Stimulated activated CD4-positive, alpha-beta T cell treated with anti-CD3 and anti-CD28 coated beads, Interleukin-1b, Interleukin-23, amount 100 ng/mL, for 48 hours (primary cell): Measurements from ENCODE around the gene ITPR2.
"Not testable (repeated sequence)": the region's sequence is repeated elsewhere in the genome, so short reads cannot be mapped to it uniquely, and the experiment has no call there.

Experiments used
- DNase-seq: peaks from one replicate; pipeline ENCODE4 v3.0.0-alpha.2; 2020

The ITPR2 gene

GRCh38 chr12:26697217-26697616, 135.8 kb downstream of the ITPR2 start:
- no peak for DNase-seq

GRCh38 chr12:26696613-26697092, 136.3 kb downstream of the ITPR2 start:
- DNase-seq, result no peak

GRCh38 chr12:26696048-26696612, 136.9 kb downstream of the ITPR2 start:
- no peak for DNase-seq

DNA sequence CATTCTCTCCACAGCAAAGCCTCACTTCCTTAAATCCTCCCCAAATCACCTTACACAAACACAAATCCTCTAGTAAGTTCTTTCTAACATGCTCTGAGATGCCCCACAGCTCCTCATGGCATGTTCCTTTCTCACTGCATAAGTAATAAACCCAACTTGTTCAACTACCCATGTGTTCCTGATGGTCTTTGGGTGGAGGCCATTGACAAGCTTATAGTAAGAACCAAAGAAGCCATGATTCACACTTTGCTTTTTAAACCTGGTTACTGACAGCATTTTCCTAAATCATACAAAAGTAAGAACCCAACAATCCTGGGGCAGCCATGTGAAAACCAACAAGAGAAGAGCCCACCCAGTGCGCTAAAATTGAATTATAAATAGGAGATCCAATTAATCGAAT, 138.6 kb downstream of the ITPR2 start:
- DNase-seq, result no peak

DNA sequence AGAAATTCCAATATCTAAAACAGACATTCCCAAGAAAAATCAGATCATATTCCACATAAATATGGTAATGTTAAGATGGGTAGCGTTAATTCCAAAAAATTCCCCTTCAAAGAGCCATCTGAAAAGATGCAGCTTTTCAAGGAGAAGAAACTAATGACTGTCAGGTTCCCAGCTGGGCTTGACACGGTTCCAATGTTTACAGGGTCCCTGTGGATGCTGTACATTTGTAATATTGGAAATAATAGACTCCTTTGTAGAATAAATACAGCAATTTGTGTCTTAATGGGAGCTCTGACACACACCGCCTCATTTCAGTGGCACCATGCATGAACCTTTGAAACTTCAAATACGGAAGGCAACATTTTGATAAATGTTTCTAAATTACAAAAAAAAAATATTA, 140.6 kb downstream of the ITPR2 start:
- no peak for DNase-seq

DNA sequence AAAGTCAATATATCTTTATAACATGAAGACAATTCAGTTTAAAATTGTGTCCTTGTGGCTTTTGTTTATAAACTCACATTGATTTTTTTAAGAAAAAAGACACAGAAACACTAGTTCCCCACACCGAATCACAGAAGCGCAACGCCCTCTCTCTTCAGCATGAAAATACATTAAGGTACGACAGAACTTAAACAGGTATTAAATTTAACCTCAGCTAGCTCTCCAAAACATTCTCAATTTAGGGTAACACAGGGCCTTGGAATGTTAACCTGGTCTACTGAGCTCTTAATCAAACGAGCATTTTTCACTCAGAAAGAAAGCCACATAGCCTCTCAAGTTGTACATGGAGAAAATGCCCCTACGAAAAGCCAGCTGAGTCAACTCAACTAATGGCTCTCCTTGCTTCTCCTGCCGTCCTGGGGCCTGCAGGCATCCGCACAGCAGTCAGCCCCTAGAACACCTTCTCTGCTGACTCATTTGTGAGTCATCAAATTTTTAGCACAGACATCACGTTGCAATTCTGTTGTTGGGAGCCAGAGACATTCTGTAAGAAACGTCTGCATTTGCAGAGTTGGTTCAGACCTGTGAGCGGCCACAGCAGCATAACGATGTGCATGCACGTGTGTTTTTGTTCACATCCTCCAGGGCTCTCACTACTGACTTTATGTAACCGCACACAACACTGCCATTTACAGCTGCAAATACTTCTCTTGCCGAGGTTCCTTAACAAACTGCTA, 141.6 kb downstream of the ITPR2 start:
- DNase-seq, result no peak

DNA sequence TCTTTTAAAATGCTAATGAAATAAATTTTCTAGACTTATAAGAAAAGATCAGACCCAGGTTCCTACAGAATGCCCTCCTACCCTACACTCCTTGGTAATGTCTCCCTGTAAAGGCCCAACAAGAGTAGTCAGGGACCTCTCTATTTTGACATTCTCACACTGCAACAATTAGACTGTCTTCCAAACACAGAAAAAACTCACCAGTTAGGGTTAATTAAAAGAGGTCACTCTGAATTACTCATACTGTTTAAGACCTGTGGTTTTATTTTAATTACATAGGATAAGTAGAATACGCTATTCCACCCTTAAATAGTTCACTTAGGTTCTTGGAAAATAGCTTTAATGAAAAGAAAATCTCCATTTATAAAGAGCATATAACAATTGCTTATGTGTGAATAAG, 142.4 kb downstream of the ITPR2 start:
- DNase-seq, result no peak

- no peak for DNase-seq
Measured at GRCh38 chr12:26689281-26689841, 143.6 kb downstream of the ITPR2 start.

- no peak for DNase-seq
Measured at GRCh38 chr12:26688344-26688904, 144.6 kb downstream of the ITPR2 start.

DNA sequence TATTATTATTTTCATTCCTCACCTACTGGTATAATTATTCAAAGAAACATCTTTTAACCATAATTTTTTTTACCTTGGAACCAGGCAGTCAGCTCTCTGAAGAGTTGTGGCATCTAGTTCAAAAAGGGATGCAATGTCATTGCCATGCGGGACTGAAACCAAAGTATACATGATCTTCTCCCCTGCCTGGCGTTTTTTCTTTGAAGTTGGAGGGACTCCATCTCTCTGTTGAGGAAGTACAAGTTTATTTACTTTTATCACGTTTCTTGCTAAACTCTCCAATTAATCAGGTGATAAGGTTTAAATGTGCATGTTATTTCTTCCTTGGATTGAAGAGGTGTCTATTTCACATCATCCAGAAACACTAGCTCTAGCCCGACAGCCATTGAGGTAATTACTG, 146.6 kb downstream of the ITPR2 start:
- no peak for DNase-seq

- no peak for DNase-seq
Measured at GRCh38 chr12:26684101-26684500, 148.9 kb downstream of the ITPR2 start.

GRCh38 chr12:26683443-26683842, 149.6 kb downstream of the ITPR2 start:
- DNase-seq, result no peak

DNA sequence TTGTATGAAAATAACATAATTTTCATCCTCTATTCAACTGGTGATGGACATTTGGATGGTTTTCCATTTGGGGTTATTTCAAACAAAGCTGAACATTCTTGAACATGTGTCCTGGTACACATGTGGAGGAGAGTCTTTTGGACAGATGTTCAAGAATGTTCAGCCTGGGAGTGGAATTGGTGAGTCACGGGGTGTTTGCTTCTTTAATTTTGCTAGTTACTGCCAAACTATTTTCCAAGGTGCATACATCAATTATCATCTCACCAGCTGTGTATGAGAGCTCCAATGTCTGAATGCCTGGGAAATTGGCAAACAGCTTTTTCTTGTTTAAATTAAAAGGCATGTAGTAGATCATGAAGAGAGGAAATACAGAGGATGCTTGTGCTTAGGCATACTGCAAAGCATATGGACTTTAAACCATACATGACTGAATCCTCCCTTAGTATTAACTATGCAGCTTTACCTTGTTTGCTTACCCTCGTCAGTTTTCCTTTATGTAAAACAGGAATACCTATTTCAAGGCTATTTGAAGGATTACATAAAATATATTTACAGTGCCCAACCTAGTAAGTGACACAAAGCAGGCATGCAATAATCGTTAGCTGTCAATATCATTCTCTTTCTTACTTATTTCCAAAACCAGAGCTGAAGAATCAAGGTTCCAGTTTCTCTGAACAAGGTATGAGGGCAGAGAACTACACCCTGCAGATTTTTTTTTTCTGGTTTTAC, 152.1 kb downstream of the ITPR2 start:
- DNase-seq, result no peak

DNA sequence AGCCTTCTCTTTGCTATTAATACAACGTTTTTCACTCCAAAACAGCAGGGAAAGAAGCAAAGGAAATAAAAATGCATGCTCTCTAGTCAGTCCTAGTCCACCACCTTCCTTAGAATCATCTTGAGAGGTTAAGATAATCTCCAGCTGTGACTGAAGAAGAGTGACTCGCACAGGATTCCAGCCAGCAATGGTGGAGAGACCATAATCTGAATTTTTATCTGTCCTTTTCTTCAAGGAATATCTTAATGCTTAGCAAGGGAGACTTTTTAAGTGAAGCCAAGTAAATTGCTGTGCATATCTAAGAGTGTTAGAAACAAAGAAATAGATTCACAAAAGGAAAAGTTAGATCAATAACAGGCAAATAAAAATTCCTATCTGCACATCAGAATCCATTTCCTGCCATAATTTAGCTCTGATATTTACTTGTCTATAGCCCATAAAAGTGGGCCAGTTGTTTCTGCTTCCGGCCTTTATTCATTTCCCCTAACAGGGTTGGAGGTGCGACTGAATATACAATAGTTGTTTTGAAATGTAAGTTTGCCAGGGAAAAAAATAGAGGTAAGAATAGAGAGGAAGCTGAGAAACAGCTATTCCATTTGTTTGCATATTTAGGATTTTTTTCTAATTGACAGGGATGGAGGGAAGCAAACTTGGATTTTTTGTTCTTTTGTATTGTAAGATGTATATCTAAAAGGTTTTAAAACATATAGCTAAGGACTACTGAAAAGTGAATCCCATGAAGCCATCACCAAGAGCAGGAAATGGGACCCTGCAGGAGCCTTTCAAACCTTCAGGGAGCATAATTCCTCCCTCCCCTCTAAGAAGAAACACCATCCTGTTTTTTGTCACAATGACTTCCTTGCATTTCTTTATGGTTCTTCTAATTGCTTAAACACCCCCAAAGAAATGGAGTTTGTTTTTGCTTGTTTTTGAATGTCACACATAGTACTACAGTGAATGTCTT, 154.0 kb downstream of the ITPR2 start:
- no peak for DNase-seq

DNA sequence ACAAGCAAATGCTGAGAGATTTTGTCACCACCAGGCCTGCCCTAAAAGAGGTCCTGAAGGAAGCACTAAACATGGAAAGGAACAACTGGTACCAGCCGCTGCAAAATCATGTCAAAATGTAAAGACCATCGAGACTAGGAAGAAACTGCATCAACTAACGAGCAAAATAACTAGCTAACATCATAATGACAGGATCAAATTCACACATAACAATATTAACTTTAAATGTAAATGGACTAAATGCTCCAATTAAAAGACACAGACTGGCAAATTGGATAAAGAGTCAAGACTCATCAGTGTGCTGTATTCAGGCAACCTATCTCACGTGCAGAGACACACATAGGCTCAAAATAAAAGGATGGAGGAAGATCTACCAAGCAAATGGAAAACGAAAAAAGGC, 161.5 kb downstream of the ITPR2 start:
- DNase-seq, result not testable (repeated sequence)

GRCh38 chr12:26668847-26669246, 164.1 kb downstream of the ITPR2 start:
- DNase-seq, result no peak

DNA sequence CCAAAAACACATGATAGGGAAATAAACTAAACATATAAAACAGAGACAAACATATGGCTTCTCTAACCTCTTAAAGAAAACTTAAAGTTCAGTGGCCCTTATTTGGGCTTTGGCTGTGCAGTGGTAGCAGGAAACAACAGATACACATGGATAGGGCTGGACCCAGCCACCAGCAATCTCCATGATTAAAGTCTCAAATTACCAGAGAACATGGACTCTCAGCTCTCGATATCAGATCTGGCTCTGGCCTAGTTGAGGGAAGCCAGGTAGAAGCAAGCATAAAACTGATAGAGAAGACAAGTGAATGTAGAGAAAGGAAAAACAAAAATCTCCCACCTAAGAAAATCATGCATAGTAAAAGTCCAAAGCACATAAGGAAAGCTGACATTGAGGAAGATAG, 164.8 kb downstream of the ITPR2 start:
- DNase-seq, result no peak

DNA sequence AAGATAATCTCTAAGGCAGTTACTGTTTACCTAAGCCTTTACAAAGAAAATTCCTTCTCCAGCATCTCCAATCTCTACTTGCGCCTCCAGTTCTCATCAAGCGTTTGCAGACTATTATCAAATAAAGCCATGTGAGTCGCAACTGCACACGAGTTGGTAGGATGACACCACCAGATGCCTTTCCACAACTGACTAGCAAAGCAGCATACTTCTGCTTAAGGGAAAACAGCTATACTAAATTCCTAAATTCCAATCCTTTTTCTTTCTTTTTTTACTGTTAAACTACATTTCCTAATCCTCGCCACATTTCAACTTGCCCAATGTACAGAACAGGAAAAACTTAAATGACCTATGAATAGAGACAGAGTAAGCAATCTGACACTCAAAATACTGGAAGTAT, 166.7 kb downstream of the ITPR2 start:
- DNase-seq, result no peak

GRCh38 chr12:26661399-26661798, 171.6 kb downstream of the ITPR2 start:
- DNase-seq, result no peak

DNA sequence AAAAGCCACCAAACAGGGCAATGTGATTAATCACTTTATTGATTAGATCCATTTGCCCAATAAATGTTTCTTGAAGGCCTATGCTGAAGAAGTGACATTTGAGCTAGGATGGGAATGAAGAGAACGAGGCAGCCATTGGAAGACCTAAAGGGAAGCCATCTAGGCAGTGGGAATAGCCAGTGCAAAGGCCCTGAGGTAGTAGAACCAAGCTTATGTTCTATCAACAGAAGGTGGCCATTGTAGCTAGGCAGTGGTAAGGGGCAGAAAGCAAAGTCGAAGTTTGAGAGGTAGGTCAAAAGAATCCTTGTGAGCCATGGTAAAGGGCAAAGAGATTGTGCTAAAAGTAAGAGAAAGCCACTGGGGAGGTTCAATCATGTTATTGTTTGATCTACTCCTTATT, 173.1 kb downstream of the ITPR2 start:
- no peak for DNase-seq

DNA sequence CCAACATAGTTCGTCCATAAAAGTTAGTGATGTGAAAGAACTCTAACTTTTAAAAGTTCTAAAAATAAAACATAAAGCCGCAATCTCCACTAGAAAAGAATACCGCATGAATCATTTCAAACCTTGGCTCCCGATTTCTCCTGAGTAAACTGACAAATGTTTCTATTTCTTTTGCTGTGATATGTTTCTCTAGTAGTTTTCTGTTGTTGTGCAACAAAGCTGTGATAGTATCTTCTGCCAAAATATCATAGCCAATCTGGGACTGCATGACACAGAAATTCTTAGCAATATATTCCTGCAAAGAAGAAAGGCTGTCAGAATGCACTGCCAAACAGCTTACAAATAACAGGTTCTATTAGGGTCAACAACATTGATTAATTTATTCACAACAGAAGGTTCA, 174.0 kb downstream of the ITPR2 start:
- no peak for DNase-seq

DNA sequence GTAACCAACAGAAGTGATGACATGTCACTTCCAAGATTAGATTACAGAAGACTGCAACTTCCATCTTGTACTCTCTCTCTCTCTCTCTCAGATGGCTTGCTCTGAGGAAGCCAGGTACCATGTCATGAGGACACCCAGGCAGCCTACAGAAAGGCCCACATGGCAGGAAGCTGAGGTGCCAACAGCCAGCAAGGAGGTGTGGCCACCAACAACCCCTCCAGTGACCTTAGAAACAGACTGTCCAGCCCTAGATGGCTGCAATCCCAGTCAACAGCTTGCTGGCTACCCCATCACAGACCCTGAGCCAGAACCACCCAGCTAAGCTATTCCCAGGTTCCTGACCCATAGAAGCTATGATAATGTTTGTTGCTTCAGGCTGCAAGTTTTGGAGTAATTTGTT, 178.4 kb downstream of the ITPR2 start:
- no peak for DNase-seq
